Activated T-cell treated with anti-CD3 and anti-CD28 coated beads, Interleukin-2, amount 50 U/mL, for 72 hours (primary cell): ENCODE measurements around the gene APEH. TPM values are rescaled to one million over a fixed set of nuclear protein-coding genes. Genes with fewer than 3 reads are reported as not detected.
"Not testable (repeated sequence)": the region's sequence is repeated elsewhere in the genome, so short reads cannot be mapped to it uniquely, and the experiment has no call there.

ENCODE experiments used
- ATAC-seq, 2 donors: fragments of 150-1000 bp; cut with Tn5 transposase; replicated peaks in 1 of 2; 2 replicates each; pipeline ENCODE4 v1.10.0; 2021; ENCODE audit warnings: moderate library complexity in 2 of 2, mild to moderate bottlenecking in 1 of 2
- DNase-seq, 2 donors: peaks; one replicate each; pipeline ENCODE4 v3.0.0; 2021 to 2022; ENCODE audit warnings: mixed read lengths in 1 of 2
- H3K27ac Mint-ChIP-seq: one replicate; pipeline ENCODE4 v1.8.0; 2022; ENCODE audit warnings: mild to moderate bottlenecking, moderate library complexity, mixed read lengths
- H3K27me3 Mint-ChIP-seq: one replicate; pipeline ENCODE4 v1.8.0; 2022; ENCODE audit warnings: low read depth, mixed read lengths
- H3K36me3 Mint-ChIP-seq, 2 donors: one replicate each; pipeline ENCODE4 v1.8.0; 2022; ENCODE audit warnings: mixed read lengths in 2 of 2, mild to moderate bottlenecking in 1 of 2; ENCODE audit not compliant: insufficient read depth in 2 of 2
- H3K4me1 Mint-ChIP-seq: one replicate; pipeline ENCODE4 v1.8.0; 2022; ENCODE audit warnings: low read depth, mixed read lengths
- H3K4me3 Mint-ChIP-seq, 2 donors: one replicate each; pipeline ENCODE4 v1.8.0; 2022; ENCODE audit warnings: mild to moderate bottlenecking in 2 of 2, mixed read lengths in 2 of 2, moderate library complexity in 2 of 2
- H3K9me3 Mint-ChIP-seq, 2 donors: one replicate each; pipeline ENCODE4 v1.8.0; 2022; ENCODE audit warnings: mixed read lengths in 2 of 2
- total RNA-seq, 2 donors: library from RNA; stranded (reverse); gene quantifications; one replicate each; pipeline ENCODE4 v1.2.3, GENCODE V29; 2022

APEH gene
- total RNA-seq, 2 donors from 2014 or later: 82.7 to 108 TPM

GRCh38 chr3:49690856-49691255 is 16.7 kb downstream of the APEH start:
- H3K36me3 Mint-ChIP-seq, H3K9me3 Mint-ChIP-seq, H3K27ac Mint-ChIP-seq, ATAC-seq, DNase-seq, H3K27me3 Mint-ChIP-seq: not testable (repeated sequence)
- H3K4me1 Mint-ChIP-seq: peaks cover 32% of the 10 kb centered on the region
- peak overlapping the region; percentile 98 to 99 for H3K4me3 Mint-ChIP-seq

- Mint-ChIP-seq H3K4me3 (peak overlapping the region; percentile 98 to 99), H3K4me1 (peaks cover 32% of the 10 kb centered on the region)
- H3K27ac Mint-ChIP-seq, DNase-seq, H3K9me3 Mint-ChIP-seq, H3K27me3 Mint-ChIP-seq, ATAC-seq, H3K36me3 Mint-ChIP-seq: not testable (repeated sequence)
Observed at GRCh38 chr3:49691481-49691880, 17.3 kb downstream of the APEH start.

GRCh38 chr3:49694409-49695070 is 20.4 kb downstream of the APEH start:
- H3K36me3 Mint-ChIP-seq, ATAC-seq, H3K9me3 Mint-ChIP-seq, H3K4me3 Mint-ChIP-seq, H3K27me3 Mint-ChIP-seq, DNase-seq: not testable (repeated sequence)
- Mint-ChIP-seq H3K4me1 (peaks cover 21% of the 10 kb centered on the region), H3K27ac (peak overlapping the region; percentile 46)

GRCh38 chr3:49695350-49696015 is 21.3 kb downstream of the APEH start:
- H3K4me1 Mint-ChIP-seq: peaks cover 12% of the 10 kb centered on the region
- not testable (repeated sequence) for H3K27ac Mint-ChIP-seq, H3K9me3 Mint-ChIP-seq, H3K4me3 Mint-ChIP-seq, ATAC-seq, H3K36me3 Mint-ChIP-seq, H3K27me3 Mint-ChIP-seq, DNase-seq

- H3K9me3 Mint-ChIP-seq: no peaks in the 10 kb centered on the region
- H3K27ac Mint-ChIP-seq: no peak overlapping the region
- ATAC-seq (no peak), DNase-seq (no peak)
- no peak overlapping the region for H3K4me3 Mint-ChIP-seq
- H3K27me3 Mint-ChIP-seq: no peaks in the 10 kb centered on the region
- H3K4me1 Mint-ChIP-seq: no peaks in the 10 kb centered on the region
- no peaks in the 10 kb centered on the region for H3K36me3 Mint-ChIP-seq
Observed at GRCh38 chr3:49699281-49699979, 25.3 kb downstream of the APEH start.

- Mint-ChIP-seq H3K4me1 (no peaks in the 10 kb centered on the region), H3K27ac (no peak overlapping the region), H3K27me3 (no peaks in the 10 kb centered on the region), H3K36me3 (no peaks in the 10 kb centered on the region), H3K9me3 (no peaks in the 10 kb centered on the region), H3K4me3 (no peak overlapping the region)
- ATAC-seq (no peak), DNase-seq (no peak)
Observed at GRCh38 chr3:49700014-49700413, 25.9 kb downstream of the APEH start.

GRCh38 chr3:49700453-49701128 is 26.4 kb downstream of the APEH start:
- H3K36me3 Mint-ChIP-seq: no peaks in the 10 kb centered on the region
- no peak for DNase-seq
- H3K9me3 Mint-ChIP-seq: no peaks in the 10 kb centered on the region
- no peaks in the 10 kb centered on the region for H3K27me3 Mint-ChIP-seq
- no peaks in the 10 kb centered on the region for H3K4me1 Mint-ChIP-seq
- no peak overlapping the region for H3K27ac Mint-ChIP-seq
- H3K4me3 Mint-ChIP-seq: no peak overlapping the region
- ATAC-seq: no peak

GRCh38 chr3:49701388-49702077 is 27.4 kb downstream of the APEH start:
- Mint-ChIP-seq H3K36me3 (no peaks in the 10 kb centered on the region), H3K9me3 (no peaks in the 10 kb centered on the region), H3K27ac (no peak overlapping the region), H3K4me3 (no peak overlapping the region), H3K27me3 (no peaks in the 10 kb centered on the region), H3K4me1 (no peaks in the 10 kb centered on the region)
- no peak for ATAC-seq
- no peak for DNase-seq

- Mint-ChIP-seq H3K27ac (no peak overlapping the region), H3K36me3 (no peaks in the 10 kb centered on the region)
Observed at GRCh38 chr3:49702672-49703071, 28.5 kb downstream of the APEH start.

GRCh38 chr3:49703443-49703927 is 29.3 kb downstream of the APEH start:
- H3K27ac Mint-ChIP-seq: no peak overlapping the region
- no peaks in the 10 kb centered on the region for H3K27me3 Mint-ChIP-seq
- no peaks in the 10 kb centered on the region for H3K4me1 Mint-ChIP-seq
- H3K4me3 Mint-ChIP-seq: no peak overlapping the region
- peaks cover 0 to under 1% of the 10 kb centered on the region in 2 donors for H3K36me3 Mint-ChIP-seq
- H3K9me3 Mint-ChIP-seq: no peaks in the 10 kb centered on the region
- ATAC-seq: peak; percentile 91 to 93
- DNase-seq: peak; percentile 69 to 72

More at GRCh38 chr3:49702672-49703071, 28.5 kb downstream of the APEH start:
- Mint-ChIP-seq H3K27me3 (no peaks in the 10 kb centered on the region), H3K4me1 (no peaks in the 10 kb centered on the region), H3K4me3 (no peak overlapping the region), H3K9me3 (no peaks in the 10 kb centered on the region)
- no peak for ATAC-seq
- DNase-seq: no peak

GRCh38 chr3:49703956-49704355 is 29.8 kb downstream of the APEH start:
- no peaks in the 10 kb centered on the region for H3K27me3 Mint-ChIP-seq
- peak overlapping the region; percentile 63 for H3K27ac Mint-ChIP-seq
- ATAC-seq: no peak
- H3K4me3 Mint-ChIP-seq: no peak overlapping the region
- no peaks in the 10 kb centered on the region for H3K9me3 Mint-ChIP-seq
- H3K4me1 Mint-ChIP-seq: no peaks in the 10 kb centered on the region
- H3K36me3 Mint-ChIP-seq: peaks cover 0 to 2% of the 10 kb centered on the region in 2 donors
- DNase-seq: no peak

GRCh38 chr3:49704629-49705028 is 30.5 kb downstream of the APEH start:
- peaks cover 0 to 2% of the 10 kb centered on the region in 2 donors for H3K36me3 Mint-ChIP-seq
- no peak overlapping the region for H3K27ac Mint-ChIP-seq
- H3K9me3 Mint-ChIP-seq: no peaks in the 10 kb centered on the region

More at GRCh38 chr3:49704629-49705028, 30.5 kb downstream of the APEH start:
- DNase-seq (no peak), ATAC-seq (no peak)
- H3K4me1 Mint-ChIP-seq: no peaks in the 10 kb centered on the region
- no peaks in the 10 kb centered on the region for H3K27me3 Mint-ChIP-seq
- H3K4me3 Mint-ChIP-seq: no peak overlapping the region
